Neural cell (in vitro differentiated cells): ENCODE data around the gene RIIAD1. TPM values are rescaled to one million over a fixed set of nuclear protein-coding genes. Genes with fewer than 3 reads are reported as not detected.

Experiments used
- H2AFZ ChIP-seq: fragments of 200-600, 300-800 bp; sonication (generic), shearing (Covaris generic); 2 replicates; pipeline ENCODE4 v1.6.0; 2014; ENCODE audit warnings: low read depth, mild to moderate bottlenecking, antibody characterized with exemption, low read length, moderate library complexity
- H3F3A ChIP-seq: fragments of 200-600 bp; shearing (Covaris generic); 2 replicates; pipeline ENCODE4 v1.6.1; 2016; ENCODE audit warnings: mild to moderate bottlenecking, moderate library complexity, mixed read lengths, antibody characterized with exemption, low read length; ENCODE audit not compliant: insufficient read depth, poor library complexity, severe bottlenecking
- H3K27ac ChIP-seq: fragments of 200-600, 300-800 bp; sonication (generic), shearing (Covaris generic); 2 replicates; pipeline ENCODE4 v1.5.1; 2014; ENCODE audit warnings: mild to moderate bottlenecking, low read length, moderate library complexity
- H3K27me3 ChIP-seq: fragments of 300-800, 200-600 bp; sonication (generic), shearing (Covaris generic); 2 replicates; pipeline ENCODE4 v1.6.0; 2014; ENCODE audit warnings: mild to moderate bottlenecking, low read depth, low read length, moderate library complexity; ENCODE audit not compliant: insufficient read depth
- H3K36me3 ChIP-seq: fragments of 300-800, 200-600 bp; sonication (generic), shearing (Covaris generic); 2 replicates; pipeline ENCODE4 v1.5.1; 2014; ENCODE audit warnings: mild to moderate bottlenecking, antibody characterized with exemption, low read length, moderate library complexity; ENCODE audit not compliant: insufficient read depth
- H3K4me2 ChIP-seq: fragments of 300-800, 200-600 bp; sonication (generic), shearing (Covaris generic); 2 replicates; pipeline ENCODE4 v1.6.0; 2014; ENCODE audit warnings: mild to moderate bottlenecking, low read length
- H3K4me3 ChIP-seq: fragments of 300-800, 200-600 bp; sonication (generic), shearing (Covaris generic); 2 replicates; pipeline ENCODE4 v1.5.1; 2014; ENCODE audit warnings: mild to moderate bottlenecking, low read length, moderate library complexity
- H3K79me2 ChIP-seq: fragments of 200-600 bp; shearing (Covaris generic); replicated peaks from 2 replicates; pipeline ENCODE4 v1.6.0; 2014; ENCODE audit warnings: mild to moderate bottlenecking, low read length, moderate library complexity; ENCODE audit not compliant: insufficient read depth
- H3K9ac ChIP-seq: fragments of 300-800, 200-600 bp; sonication (generic), shearing (Covaris generic); 2 replicates; pipeline ENCODE4 v1.6.1; 2016; ENCODE audit warnings: mild to moderate bottlenecking, low read length, mixed read lengths
- H3K9me2 ChIP-seq: fragments of 200-600 bp; shearing (Covaris generic); 2 replicates; pipeline ENCODE4 v1.6.1; 2016; ENCODE audit warnings: mild to moderate bottlenecking, low read length, mixed read lengths; ENCODE audit not compliant: insufficient read depth
- H3K9me3 ChIP-seq: fragments of 200-600, 300-800 bp; sonication (generic), shearing (Covaris generic); 2 replicates; pipeline ENCODE4 v1.6.1; 2016; ENCODE audit warnings: mild to moderate bottlenecking, mixed run types, low read length, moderate library complexity, mixed read lengths
- H4K20me1 ChIP-seq: fragments of 200-600 bp; shearing (Covaris generic); 2 replicates; pipeline ENCODE4 v1.6.1; 2016; ENCODE audit warnings: mild to moderate bottlenecking, mixed run types; ENCODE audit not compliant: insufficient read depth
- CTCF ChIP-seq: fragments of 450-650 bp; IDR thresholded peaks from 2 replicates; pipeline ENCODE4 v1.5.1; 2014; ENCODE audit warnings: antibody characterized with exemption, mild to moderate bottlenecking, moderate library complexity; ENCODE audit not compliant: poor library complexity, severe bottlenecking
- EP300 ChIP-seq: fragments of 450-650 bp; conservative IDR thresholded peaks from 2 replicates; pipeline ENCODE4 v1.6.1; 2014; ENCODE audit warnings: antibody characterized with exemption, mild to moderate bottlenecking, moderate library complexity; ENCODE audit not compliant: poor library complexity, severe bottlenecking
- EZH2 ChIP-seq: fragments of 200-600, 300-800 bp; shearing (Covaris generic), sonication (generic); IDR thresholded peaks from 2 replicates; pipeline ENCODE4 v1.6.1; 2014; ENCODE audit warnings: antibody characterized with exemption, low read length, borderline replicate concordance, mild to moderate bottlenecking; ENCODE audit not compliant: insufficient read depth, poor library complexity, severe bottlenecking
- MXI1 ChIP-seq: fragments of 450-650 bp; conservative IDR thresholded peaks from 2 replicates; pipeline ENCODE4 v1.6.1; 2014; ENCODE audit warnings: antibody characterized with exemption, mild to moderate bottlenecking; ENCODE audit not compliant: poor library complexity, severe bottlenecking
- POLR2AphosphoS5 ChIP-seq: IDR thresholded peaks from 2 replicates; pipeline ENCODE4 v1.6.1; 2012
- RAD21 ChIP-seq: fragments of 450-650 bp; conservative IDR thresholded peaks from 2 replicates; pipeline ENCODE4 v1.6.1; 2014; ENCODE audit warnings: antibody characterized with exemption, mild to moderate bottlenecking, moderate library complexity
- REST ChIP-seq: IDR thresholded peaks from 2 replicates; pipeline ENCODE4 v1.6.1; 2012; ENCODE audit warnings: borderline replicate concordance
- SMC3 ChIP-seq: fragments of 450-650 bp; conservative IDR thresholded peaks from 2 replicates; pipeline ENCODE4 v1.6.1; 2014; ENCODE audit warnings: antibody characterized with exemption, mild to moderate bottlenecking, moderate library complexity; ENCODE audit not compliant: poor library complexity
- TAF1 ChIP-seq: IDR thresholded peaks from 2 replicates; pipeline ENCODE4 v1.6.1; 2012; ENCODE audit warnings: low read depth
- polyA plus RNA-seq: library from polyadenylated mRNA; depleted of rRNA; stranded (reverse); fragments of >200 nt; gene quantifications from 2 replicates; pipeline ENCODE4 v1.2.3, GENCODE V29; 2014

RIIAD1 gene
- polyA plus RNA-seq, 1 donor from 2014 or later = 23.5 TPM

- H3K4me3 ChIP-seq = no peak overlapping the region
- H3K9me2 ChIP-seq = no peaks in the 10 kb centered on the region
- TF ChIP-seq EZH2 (no peak), TAF1 (no peak), REST (no peak), EP300 (no peak), CTCF (no peak), POLR2AphosphoS5 (no peak), SMC3 (no peak), MXI1 (no peak)
- no peak overlapping the region for H3K4me2 ChIP-seq
- no peaks in the 10 kb centered on the region for H3K9me3 ChIP-seq
- no peak overlapping the region for H3K9ac ChIP-seq
- H3F3A ChIP-seq = no peaks in the 10 kb centered on the region
- H3K36me3 ChIP-seq = no peaks in the 10 kb centered on the region
- no peak overlapping the region for H2AFZ ChIP-seq
- H3K79me2 ChIP-seq = no peaks in the 10 kb centered on the region
- H3K27ac ChIP-seq = no peak overlapping the region
- no peaks in the 10 kb centered on the region for H4K20me1 ChIP-seq
- no peaks in the 10 kb centered on the region for H3K27me3 ChIP-seq
Observed at GRCh38 chr1:151692226-151692625, 29.1 kb upstream of the RIIAD1 start.

- Histone ChIP-seq H3K9me3 (no peaks in the 10 kb centered on the region), H2AFZ (no peak overlapping the region), H3K9ac (no peak overlapping the region), H3K4me3 (no peak overlapping the region), H3F3A (no peaks in the 10 kb centered on the region), H3K79me2 (no peaks in the 10 kb centered on the region), H3K9me2 (no peaks in the 10 kb centered on the region), H4K20me1 (no peaks in the 10 kb centered on the region), H3K27me3 (no peaks in the 10 kb centered on the region), H3K36me3 (no peaks in the 10 kb centered on the region), H3K4me2 (no peak overlapping the region), H3K27ac (no peak overlapping the region)
- TF ChIP-seq CTCF (peak; percentile 84), POLR2AphosphoS5 (no peak), SMC3 (peak; percentile 90), TAF1 (no peak), MXI1 (no peak), RAD21 (peak; percentile 88), REST (no peak), EZH2 (no peak), EP300 (no peak)
Observed at GRCh38 chr1:151693057-151693651, 28.2 kb upstream of the RIIAD1 start.
